Pericardium fibroblast (primary cell): ENCODE measurements around the gene GRP. TPM values are rescaled to one million over a fixed set of nuclear protein-coding genes. Genes with fewer than 3 reads are reported as not detected.

ENCODE experiments used
- total RNA-seq: library from RNA; depleted of rRNA; stranded (reverse); fragments of >200 nt; gene quantifications from 2 replicates; pipeline ENCODE4 v1.2.3, GENCODE V29; 2015

The GRP gene
- not detected in 2 replicates for total RNA-seq

DNA sequence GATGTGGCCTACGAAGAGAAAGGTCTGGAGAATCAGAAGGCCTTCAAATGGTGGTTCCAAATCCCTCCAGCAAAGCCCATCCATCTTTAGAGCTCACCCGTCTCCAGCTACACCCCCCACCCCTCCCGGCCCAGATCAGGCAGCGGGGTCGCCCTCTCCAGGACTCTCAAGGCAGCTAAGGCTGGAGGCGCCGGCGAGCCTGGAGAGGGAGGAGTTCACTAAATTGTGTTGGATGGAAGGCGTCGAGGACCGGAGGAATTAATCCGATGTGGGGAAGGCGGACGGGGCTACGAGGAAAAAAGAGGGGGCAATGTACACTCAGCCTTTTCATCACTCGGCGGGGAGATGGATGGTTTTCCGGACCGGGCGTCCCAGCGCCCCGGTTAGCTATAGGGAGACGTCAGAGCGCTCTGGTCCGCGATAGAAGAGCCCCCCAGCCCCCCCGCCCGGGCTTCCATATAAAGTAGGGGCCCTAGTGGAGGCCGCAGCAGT, at the start of gene GRP:
Gene GRP (plus strand): TSS at position 487 of the 492 bp plus-strand sequence. CDS start 108 bp downstream, outside the sequence.

DNA sequence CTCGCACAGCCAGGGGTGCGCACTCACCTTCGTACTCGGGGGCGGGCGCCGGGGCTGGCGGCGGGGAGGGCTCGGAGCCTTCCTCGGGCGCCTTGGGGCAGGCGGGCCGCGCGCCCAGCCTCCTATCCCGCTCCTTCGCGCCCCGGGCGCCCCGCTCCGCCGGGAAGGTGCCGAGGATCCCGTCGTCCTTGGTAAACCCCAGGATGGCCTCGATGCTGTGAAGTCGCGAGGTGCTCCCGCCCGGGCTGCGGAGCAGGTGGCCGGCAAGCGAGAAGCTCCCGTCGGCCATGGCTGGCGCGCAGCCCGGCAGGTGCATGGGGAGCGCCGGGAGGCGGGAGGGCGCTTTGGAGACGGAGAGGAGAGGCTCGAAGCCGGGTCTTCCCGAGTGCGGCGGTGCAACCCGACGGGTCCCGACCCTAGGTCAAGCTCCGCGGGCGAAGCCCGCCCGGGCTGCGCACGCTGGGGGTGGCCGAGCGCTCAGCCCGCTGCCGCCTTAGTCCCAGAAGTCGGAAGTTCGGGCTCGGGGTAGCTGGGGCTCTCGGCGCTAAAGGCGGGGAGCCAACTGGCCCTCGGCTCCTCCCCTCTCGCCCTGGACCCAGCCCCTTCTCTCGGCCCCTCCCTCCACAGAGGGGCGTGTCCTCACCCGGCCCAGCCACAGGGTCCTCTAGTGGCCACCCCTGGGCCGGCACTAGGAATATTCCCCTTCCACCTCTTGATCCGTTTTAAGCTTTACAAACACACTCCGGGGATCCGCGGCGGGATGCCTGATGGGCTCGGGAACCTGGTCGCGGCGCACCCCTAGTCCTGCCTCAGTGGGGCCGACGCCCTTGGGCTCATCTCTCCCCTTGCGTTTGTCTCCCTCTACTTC, 53.2 kb downstream of the GRP start, which contains the start of gene RAX:
Gene RAX (minus strand): TSS at position 564 of the 868 bp plus-strand sequence. CDS start 248 bp downstream, at position 316.

Other genes with a start within 250 kb of the GRP start
- 7.7 and 18.2 TPM in 2 replicates for gene SEC11C, start 80.3 kb upstream of the GRP start, total RNA-seq
- not detected in 2 replicates for gene RAX, start 53.3 kb downstream of the GRP start, total RNA-seq
- not detected in 2 replicates for gene CPLX4, start 98.5 kb downstream of the GRP start, total RNA-seq
- 116 and 144 TPM in 2 replicates for gene LMAN1, start 139.1 kb downstream of the GRP start, total RNA-seq